MM.1S (cell line): ENCODE results near the gene COL28A1.

Experiments used
- DNase-seq: peaks from one replicate; pipeline ENCODE4 v3.0.0-alpha.2; 2015
- H2AFZ ChIP-seq: fragments of 300-600 bp; sonication (generic); 2 replicates; pipeline ENCODE4 v1.6.0; 2016; ENCODE audit warnings: antibody characterized with exemption, low read length
- H3F3A ChIP-seq: fragments of 300-600 bp; sonication (generic); 2 replicates; pipeline ENCODE4 v1.6.1; 2016; ENCODE audit warnings: mild to moderate bottlenecking, antibody characterized with exemption, low read length, moderate library complexity, mixed read lengths; ENCODE audit not compliant: insufficient read depth
- H3K27ac ChIP-seq: fragments of 300-600 bp; sonication (generic); 2 replicates; pipeline ENCODE4 v1.5.1; 2016; ENCODE audit warnings: mild to moderate bottlenecking, low read length
- H3K27me3 ChIP-seq: fragments of 300-600 bp; sonication (generic); replicated peaks from 2 replicates; pipeline ENCODE4 v1.6.0; 2016; ENCODE audit warnings: low read length; ENCODE audit not compliant: insufficient read depth
- H3K36me3 ChIP-seq: fragments of 300-600 bp; sonication (generic); replicated peaks from 2 replicates; pipeline ENCODE4 v1.6.1; 2016; ENCODE audit warnings: mild to moderate bottlenecking, low read length, mixed read lengths; ENCODE audit not compliant: insufficient read depth
- H3K4me1 ChIP-seq: fragments of 300-600 bp; sonication (generic); 2 replicates; pipeline ENCODE4 v1.6.1; 2016; ENCODE audit warnings: low read length, mixed read lengths
- H3K4me2 ChIP-seq: fragments of 300-600 bp; sonication (generic); 2 replicates; pipeline ENCODE4 v1.6.0; 2016; ENCODE audit warnings: low read depth, low read length
- H3K4me3 ChIP-seq: fragments of 300-600 bp; sonication (generic); 2 replicates; pipeline ENCODE4 v1.5.1; 2016; ENCODE audit warnings: low read length, mixed read lengths
- H3K79me2 ChIP-seq: fragments of 300-600 bp; sonication (generic); 2 replicates; pipeline ENCODE4 v1.6.1; 2016; ENCODE audit warnings: mixed run types, low read length, mixed read lengths
- H3K9ac ChIP-seq: fragments of 300-600 bp; sonication (generic); 2 replicates; pipeline ENCODE4 v1.6.1; 2016; ENCODE audit warnings: low read length, mixed read lengths
- H3K9me2 ChIP-seq: fragments of 300-600 bp; sonication (generic); replicated peaks from 2 replicates; pipeline ENCODE4 v1.6.1; 2016; ENCODE audit warnings: mild to moderate bottlenecking, low read length, mixed read lengths; ENCODE audit not compliant: insufficient read depth
- H3K9me3 ChIP-seq: fragments of 300-600 bp; sonication (generic); replicated peaks from 2 replicates; pipeline ENCODE4 v1.6.1; 2016; ENCODE audit warnings: mild to moderate bottlenecking, low read length, mixed read lengths; ENCODE audit not compliant: insufficient read depth
- H4K20me1 ChIP-seq: fragments of 300-600 bp; sonication (generic); 2 replicates; pipeline ENCODE4 v1.6.1; 2016; ENCODE audit warnings: mild to moderate bottlenecking, low read length, moderate library complexity, mixed read lengths; ENCODE audit not compliant: insufficient read depth
- EZH2 ChIP-seq: fragments of 300-600 bp; sonication (generic); optimal IDR thresholded peaks from 2 replicates; pipeline ENCODE3; 2017; ENCODE audit warnings: low read depth, mild to moderate bottlenecking, antibody characterized with exemption, low read length, mixed read lengths
- EZH2phosphoT487 ChIP-seq: fragments of 300-600 bp; sonication (generic); IDR thresholded peaks from 2 replicates; pipeline ENCODE4 v1.6.1; 2018; ENCODE audit warnings: antibody characterized with exemption, low read length
- TF ChIP-seq, protein P1 (sequence below): fragments of 300-600 bp; sonication (generic); IDR thresholded peaks from 2 replicates; pipeline ENCODE4 v1.5.1; 2016; ENCODE audit warnings: antibody characterized with exemption, low read length, mixed read lengths

COL28A1 gene

DNA sequence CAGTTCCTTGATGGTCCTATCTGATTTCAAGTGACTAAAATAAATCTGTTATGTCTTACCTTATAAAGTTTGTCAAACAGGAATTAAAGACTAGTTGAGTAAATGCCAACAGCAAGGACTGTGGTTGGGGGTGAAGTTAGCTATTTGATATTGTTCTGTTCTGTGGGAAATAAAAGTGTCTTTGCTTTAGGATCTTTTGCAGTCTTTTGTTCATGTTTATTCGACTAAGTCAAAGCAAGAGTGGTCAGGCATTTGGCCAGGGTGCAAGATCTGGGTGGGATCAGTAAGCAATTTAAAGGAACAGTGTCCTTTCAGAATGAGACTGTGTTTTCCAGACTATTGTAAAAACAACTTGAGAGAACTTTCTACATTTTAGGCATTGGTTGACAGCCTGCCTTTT lies at the start of gene COL28A1:
TSS of gene COL28A1 (minus strand) at position 183 of the 400 bp plus-strand sequence. CDS start 2,998 bp downstream, outside the sequence.
- no peak for TF ChIP-seq EZH2phosphoT487
- TF ChIP-seq EZH2, result no peak
- TF ChIP-seq, protein P1, sequence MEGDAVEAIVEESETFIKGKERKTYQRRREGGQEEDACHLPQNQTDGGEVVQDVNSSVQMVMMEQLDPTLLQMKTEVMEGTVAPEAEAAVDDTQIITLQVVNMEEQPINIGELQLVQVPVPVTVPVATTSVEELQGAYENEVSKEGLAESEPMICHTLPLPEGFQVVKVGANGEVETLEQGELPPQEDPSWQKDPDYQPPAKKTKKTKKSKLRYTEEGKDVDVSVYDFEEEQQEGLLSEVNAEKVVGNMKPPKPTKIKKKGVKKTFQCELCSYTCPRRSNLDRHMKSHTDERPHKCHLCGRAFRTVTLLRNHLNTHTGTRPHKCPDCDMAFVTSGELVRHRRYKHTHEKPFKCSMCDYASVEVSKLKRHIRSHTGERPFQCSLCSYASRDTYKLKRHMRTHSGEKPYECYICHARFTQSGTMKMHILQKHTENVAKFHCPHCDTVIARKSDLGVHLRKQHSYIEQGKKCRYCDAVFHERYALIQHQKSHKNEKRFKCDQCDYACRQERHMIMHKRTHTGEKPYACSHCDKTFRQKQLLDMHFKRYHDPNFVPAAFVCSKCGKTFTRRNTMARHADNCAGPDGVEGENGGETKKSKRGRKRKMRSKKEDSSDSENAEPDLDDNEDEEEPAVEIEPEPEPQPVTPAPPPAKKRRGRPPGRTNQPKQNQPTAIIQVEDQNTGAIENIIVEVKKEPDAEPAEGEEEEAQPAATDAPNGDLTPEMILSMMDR, result no peak
- Histone ChIP-seq H3K4me1 (no peaks in the 10 kb centered on the region), H3K9me2 (no peaks in the 10 kb centered on the region), H3K36me3 (no peaks in the 10 kb centered on the region), H3K9me3 (no peaks in the 10 kb centered on the region), H3K27ac (no peak within 1 kb of the TSS), H4K20me1 (no peaks in the 10 kb centered on the region), H2AFZ (no peak within 1 kb of the TSS), H3K4me3 (no peak within 1 kb of the TSS), H3F3A (no peaks in the 10 kb centered on the region), H3K79me2 (no peaks in the 10 kb centered on the region), H3K4me2 (no peak within 1 kb of the TSS), H3K9ac (no peak within 1 kb of the TSS), H3K27me3 (no peaks in the 10 kb centered on the region)
- no peak for DNase-seq

DNA sequence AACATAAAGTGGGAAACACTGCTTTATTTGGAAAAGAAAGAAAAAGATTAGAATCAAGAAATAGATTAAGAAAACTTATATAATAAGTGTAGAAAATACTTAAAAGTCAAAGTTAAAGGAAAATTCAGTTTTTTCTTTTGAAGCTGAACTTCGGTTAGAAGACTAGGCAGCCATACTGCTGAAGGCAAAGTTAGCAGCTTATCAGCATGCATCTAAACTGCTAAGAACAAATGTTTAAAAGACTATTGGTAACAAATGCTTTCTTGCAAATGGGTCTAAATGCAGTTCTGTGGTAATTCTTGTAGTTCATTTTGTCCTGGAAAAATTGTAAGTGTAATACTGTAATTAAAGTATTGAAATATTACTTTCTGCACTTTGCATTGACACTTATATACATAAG lies 49.0 kb upstream of the COL28A1 start:
- Histone ChIP-seq H3K27me3 (no peaks in the 10 kb centered on the region), H4K20me1 (no peaks in the 10 kb centered on the region; the same call in 1 of the 2 replicates), H2AFZ (no peak overlapping the region), H3K9ac (no peak overlapping the region), H3K36me3 (no peaks in the 10 kb centered on the region; the same call in 1 of the 2 replicates), H3K27ac (no peak overlapping the region), H3K4me2 (no peak overlapping the region), H3K9me3 (no peaks in the 10 kb centered on the region), H3K4me1 (no peaks in the 10 kb centered on the region), H3K9me2 (no peaks in the 10 kb centered on the region), H3K4me3 (no peak overlapping the region), H3F3A (no peaks in the 10 kb centered on the region), H3K79me2 (no peaks in the 10 kb centered on the region)
- no peak for DNase-seq
- TF ChIP-seq EZH2phosphoT487 (no peak), EZH2 (no peak)
- TF ChIP-seq, protein P1, result no peak

DNA sequence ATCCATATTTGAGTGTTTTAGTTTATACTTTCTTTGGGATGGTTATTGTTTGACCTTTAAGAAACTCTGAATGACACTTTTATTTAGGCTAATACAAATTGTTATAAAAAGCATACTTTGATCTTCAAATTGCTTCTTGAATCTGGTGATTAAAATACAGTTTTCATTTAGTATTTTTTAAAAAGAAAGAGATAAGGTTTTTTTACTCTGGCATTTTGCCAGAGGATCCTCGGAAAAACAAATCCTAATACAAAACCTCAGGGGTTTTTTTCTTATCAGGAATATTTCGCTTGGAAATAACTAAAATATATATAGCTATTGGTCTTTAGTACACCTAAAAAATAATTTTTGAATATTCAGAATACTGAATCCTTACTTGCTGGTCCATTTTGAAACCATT lies 48.1 kb upstream of the COL28A1 start:
- Histone ChIP-seq H3K79me2 (no peaks in the 10 kb centered on the region), H3K9ac (no peak overlapping the region), H3K27ac (no peak overlapping the region), H3K4me2 (no peak overlapping the region), H3K9me2 (no peaks in the 10 kb centered on the region), H3K4me1 (no peaks in the 10 kb centered on the region), H3F3A (no peaks in the 10 kb centered on the region), H4K20me1 (no peaks in the 10 kb centered on the region; the same call in 1 of the 2 replicates), H2AFZ (no peak overlapping the region), H3K36me3 (no peaks in the 10 kb centered on the region; the same call in 1 of the 2 replicates), H3K4me3 (no peak overlapping the region), H3K27me3 (no peaks in the 10 kb centered on the region), H3K9me3 (no peaks in the 10 kb centered on the region)
- TF ChIP-seq EZH2phosphoT487 (no peak), EZH2 (no peak)
- TF ChIP-seq, protein P1, result no peak
- DNase-seq, result no peak
